ENCODE measurements around the gene CHCHD1.
"Not testable (repeated sequence)": the region's sequence is repeated elsewhere in the genome, so short reads cannot be mapped to it uniquely, and the experiment has no call there.

The CHCHD1 gene

DNA sequence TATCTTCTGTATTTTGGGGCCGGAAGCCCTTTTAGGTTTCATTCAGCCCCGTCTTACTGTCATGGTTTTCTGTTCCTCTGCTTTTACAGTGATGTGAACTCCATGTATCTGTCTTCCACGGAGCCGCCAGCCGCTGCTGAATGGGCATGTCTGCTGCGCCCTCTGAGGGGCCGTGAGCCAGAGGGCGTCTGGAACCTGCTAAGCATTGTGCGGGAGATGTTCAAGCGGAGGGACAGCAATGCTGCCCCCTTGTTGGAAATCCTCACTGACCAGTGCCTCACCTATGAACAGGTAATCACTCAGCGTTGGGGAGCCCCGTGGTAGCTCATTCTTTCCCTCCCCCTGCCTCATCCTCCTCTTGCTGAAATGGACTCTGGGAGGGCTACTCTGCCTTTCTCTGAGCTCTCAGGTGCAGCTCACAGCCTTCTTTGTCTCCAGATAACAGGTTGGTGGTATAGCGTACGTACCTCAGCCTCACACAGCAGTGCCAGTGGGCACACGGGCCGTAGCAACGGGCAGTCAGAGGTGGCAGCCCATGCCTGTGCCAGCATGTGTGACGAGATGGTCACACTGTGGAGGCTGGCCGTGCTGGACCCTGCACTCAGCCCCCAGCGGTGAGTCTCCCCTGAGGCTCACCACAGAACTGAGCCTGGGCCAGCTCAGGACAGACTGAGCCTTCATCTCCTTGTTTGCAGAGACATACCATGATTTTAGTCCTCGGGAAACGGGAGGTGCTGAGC is 9.2 kb downstream of the CHCHD1 start:
- in situ Hi-C loops (cut with MboI; ENCODE audit: low sequenced_read_pairs) = no loop called here

DNA sequence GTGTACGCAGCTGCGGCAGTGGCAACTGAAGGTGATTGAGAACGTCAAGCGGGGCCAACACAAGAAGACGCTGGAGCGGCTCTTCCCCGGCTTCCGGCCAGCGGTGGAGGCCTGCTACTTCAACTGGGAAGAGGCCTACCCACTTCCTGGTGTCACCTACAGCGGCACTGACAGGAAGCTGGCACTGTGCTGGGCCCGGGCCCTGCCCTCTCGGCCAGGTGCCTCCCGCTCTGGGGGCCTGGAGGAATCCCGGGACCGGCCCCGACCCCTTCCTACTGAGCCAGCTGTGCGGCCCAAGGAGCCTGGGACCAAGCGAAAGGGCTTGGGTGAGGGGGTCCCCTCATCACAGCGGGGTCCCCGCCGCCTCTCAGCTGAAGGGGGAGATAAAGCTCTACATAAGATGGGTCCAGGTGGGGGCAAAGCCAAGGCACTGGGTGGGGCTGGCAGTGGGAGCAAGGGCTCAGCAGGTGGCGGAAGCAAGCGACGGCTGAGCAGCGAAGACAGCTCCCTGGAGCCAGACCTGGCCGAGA is 10.1 kb downstream of the CHCHD1 start:
- in situ Hi-C loops (cut with MboI; ENCODE audit: low sequenced_read_pairs) = no loop called here

DNA sequence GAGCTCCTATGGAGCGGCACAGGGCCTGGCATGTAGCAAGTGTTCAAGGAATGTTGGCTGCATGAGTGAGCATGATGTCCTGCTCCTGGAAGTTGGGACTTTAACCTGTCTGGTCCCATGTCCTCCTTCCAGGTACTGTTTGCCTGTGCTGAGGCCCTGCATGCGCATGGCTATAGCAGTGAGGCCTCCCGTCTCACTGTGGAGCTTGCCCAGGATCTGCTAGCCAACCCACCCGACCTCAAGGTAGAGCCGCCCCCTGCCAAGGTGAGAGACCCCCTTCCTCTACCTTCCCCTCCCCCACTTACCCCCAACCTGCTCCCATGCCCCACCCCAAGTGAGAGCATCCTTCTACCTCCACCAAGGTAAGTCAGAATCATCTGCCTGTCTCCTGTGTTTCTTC is 11.6 kb downstream of the CHCHD1 start:
- in situ Hi-C loops (cut with MboI; ENCODE audit: low sequenced_read_pairs) = no loop called here

DNA sequence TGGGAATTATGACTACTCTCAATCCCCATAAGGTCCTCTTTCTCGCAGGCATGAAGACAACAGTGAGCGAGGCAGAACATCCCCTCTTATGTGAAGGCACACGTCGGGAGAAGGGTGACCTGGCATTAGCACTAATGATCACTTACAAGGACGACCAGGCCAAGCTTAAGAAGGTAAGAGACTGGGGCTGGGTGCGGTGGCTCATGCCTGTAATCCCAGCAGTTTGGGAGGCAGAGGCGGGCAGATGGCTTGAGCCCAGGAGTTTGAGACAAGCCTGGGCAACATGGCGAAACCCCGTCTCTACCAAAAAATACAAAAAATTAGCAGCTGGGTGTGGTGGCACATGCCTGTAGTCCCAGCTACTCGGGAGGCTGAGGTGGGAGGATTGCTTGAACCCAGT is 13.6 kb downstream of the CHCHD1 start:
- in situ Hi-C loops (cut with MboI; ENCODE audit: low sequenced_read_pairs) = not testable (repeated sequence)

DNA sequence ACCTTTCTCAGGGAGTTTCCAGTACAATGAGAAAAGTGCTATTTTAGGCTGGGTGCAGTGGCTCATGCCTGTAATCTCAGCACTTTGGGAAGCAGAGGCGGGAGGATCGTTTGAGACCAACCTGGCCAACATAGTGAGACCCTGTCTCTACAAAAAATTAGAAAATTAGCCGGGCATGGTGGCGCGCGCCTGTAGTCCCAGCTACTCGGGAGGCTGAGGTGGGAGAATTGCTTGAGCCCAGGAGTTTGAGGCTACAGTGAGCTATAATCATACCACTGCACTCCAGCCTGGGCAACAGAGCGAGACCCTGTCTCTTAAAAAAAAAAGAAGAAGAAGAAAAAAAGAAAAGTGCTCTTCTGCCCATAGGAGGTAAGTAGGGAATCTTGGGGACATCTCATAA is 14.2 kb downstream of the CHCHD1 start:
- in situ Hi-C loops (cut with MboI; ENCODE audit: low sequenced_read_pairs) = not testable (repeated sequence)

DNA sequence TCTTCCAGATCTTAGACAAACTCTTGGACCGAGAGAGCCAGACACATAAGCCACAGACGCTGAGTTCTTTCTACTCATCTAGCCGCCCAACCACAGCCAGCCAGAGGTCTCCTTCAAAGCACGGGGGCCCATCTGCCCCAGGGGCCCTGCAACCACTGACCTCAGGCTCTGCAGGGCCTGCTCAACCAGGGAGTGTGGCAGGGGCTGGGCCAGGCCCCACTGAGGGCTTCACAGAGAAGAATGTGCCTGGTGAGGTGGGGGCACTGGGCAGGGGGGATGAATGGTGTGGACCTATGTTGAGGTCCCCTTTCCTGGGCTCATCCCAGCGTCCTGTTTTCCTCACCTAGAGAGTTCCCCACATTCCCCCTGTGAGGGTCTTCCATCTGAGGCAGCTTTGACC is 14.9 kb downstream of the CHCHD1 start:
- in situ Hi-C loops (cut with MboI; ENCODE audit: low sequenced_read_pairs) = no loop called here

DNA sequence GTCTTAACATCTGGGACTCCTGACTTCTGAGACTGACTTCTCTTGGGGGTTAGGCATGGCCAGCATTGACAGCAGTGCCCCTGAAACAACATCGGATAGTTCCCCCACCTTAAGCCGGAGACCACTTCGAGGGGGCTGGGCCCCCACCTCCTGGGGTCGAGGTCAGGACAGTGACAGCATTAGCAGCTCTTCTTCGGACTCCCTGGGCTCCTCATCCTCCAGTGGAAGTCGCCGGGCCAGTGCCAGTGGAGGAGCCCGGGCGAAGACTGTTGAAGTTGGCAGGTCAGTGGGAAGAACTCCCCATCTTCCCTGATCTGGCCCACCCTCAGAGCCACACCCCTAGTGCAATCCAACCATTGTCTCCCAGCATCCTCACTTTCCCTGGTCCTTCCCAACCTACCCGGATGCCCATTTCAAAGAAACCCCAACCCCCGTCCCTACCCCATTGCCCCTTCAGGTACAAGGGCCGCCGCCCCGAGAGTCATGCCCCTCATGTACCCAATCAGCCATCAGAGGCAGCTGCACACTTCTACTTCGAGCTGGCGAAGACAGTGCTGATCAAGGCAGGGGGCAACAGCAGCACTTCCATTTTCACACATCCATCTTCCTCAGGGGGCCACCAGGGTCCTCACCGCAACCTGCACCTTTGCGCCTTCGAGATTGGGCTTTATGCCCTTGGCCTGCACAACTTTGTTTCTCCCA is 15.6 kb downstream of the CHCHD1 start:
- in situ Hi-C loops (cut with MboI; ENCODE audit: low sequenced_read_pairs) = no loop called here

DNA sequence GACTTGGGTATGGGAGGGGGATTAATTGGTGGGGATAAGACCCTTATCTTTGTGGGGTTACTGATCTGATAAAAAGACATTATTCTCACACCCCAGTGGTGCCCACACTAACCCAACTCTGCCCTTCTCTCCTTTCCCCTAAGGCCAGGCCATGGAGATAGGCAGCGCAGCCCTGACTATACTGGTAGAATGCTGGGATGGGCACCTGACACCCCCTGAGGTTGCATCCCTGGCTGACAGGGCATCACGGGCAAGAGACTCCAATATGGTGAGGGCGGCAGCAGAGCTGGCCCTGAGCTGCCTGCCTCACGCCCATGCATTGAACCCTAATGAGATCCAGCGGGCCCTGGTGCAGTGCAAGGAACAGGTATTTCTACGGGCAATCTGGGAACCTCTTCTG is 16.2 kb downstream of the CHCHD1 start:
- in situ Hi-C loops (cut with MboI; ENCODE audit: low sequenced_read_pairs) = no loop called here

DNA sequence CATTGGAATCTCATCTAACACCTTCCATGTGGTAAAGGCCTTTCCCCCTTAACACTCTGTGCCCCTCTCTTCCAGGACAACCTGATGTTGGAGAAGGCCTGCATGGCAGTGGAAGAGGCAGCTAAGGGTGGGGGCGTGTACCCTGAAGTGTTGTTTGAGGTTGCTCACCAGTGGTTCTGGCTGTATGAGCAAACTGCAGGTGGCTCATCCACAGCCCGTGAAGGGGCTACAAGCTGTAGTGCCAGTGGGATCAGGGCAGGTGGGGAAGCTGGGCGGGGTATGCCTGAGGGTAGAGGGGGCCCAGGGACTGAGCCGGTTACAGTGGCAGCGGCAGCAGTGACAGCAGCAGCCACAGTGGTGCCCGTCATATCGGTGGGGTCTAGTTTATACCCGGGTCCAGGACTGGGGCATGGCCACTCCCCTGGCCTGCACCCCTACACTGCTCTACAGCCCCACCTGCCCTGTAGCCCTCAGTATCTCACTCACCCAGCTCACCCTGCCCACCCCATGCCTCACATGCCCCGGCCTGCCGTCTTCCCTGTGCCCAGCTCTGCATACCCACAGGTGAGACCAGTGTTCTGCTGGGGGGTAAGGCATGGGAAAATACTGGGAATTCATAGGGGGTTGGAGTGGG is 17.2 kb downstream of the CHCHD1 start:
- in situ Hi-C loops (cut with MboI; ENCODE audit: low sequenced_read_pairs) = no loop called here

DNA sequence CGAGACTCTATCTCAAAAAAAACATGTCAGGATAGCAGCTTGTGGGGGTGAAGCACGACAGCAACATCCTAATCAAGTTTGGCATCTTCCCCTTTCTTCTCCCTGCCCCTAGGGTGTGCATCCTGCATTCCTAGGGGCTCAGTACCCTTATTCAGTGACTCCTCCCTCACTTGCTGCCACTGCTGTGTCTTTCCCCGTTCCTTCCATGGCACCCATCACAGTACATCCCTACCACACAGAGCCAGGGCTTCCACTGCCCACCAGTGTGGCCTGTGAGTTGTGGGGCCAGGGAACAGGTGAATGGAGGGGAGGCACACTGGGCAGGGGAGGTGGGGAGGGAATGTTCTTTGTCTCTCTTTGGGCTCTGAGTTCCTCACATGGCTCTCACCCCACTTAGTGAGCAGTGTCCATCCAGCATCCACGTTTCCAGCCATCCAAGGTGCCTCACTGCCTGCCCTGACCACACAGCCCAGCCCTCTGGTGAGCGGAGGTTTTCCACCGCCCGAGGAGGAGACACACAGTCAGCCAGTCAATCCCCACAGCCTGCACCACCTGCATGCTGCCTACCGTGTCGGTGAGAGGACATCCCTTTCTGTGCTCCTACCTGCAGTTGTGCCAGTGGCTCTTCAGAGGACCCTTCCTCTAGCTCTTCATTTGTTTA is 18.2 kb downstream of the CHCHD1 start:
- in situ Hi-C loops (cut with MboI; ENCODE audit: low sequenced_read_pairs) = no loop called here

DNA sequence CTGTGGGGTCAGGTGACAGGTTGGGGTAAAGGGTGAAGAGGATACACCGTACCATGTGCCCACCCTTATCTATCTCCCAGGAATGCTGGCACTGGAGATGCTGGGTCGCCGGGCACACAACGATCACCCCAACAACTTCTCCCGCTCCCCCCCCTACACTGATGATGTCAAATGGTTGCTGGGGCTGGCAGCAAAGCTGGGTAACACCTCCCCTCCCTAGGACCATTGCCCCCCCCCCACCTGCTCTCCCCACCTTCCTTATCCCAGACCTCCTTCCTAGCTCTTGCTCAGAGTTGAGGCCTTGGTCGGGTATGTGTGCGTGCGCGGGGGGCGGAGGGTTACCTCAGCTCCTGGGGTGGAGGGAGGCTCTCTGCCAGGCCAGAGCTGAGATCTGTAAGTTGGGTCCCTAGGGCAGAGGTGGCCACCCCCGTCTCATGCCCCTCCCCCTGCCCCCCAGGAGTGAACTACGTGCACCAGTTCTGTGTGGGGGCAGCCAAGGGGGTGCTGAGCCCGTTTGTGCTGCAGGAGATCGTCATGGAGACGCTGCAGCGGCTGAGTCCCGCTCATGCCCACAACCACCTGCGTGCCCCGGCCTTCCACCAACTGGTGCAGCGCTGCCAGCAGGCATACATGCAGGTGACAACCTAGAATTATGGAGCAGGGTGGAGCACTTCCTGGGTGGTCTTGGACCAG is 18.9 kb downstream of the CHCHD1 start:
- in situ Hi-C loops (cut with MboI; ENCODE audit: low sequenced_read_pairs) = no loop called here

DNA sequence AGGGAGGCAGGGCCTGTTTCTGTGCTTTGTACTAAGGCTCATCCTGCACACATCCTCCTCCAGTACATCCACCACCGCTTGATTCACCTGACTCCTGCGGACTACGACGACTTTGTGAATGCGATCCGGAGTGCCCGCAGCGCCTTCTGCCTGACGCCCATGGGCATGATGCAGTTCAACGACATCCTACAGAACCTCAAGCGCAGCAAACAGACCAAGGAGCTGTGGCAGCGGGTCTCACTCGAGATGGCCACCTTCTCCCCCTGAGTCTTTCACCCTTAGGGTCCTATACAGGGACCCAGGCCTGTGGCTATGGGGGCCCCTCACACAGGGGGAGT is 19.4 kb downstream of the CHCHD1 start:
- in situ Hi-C loops (cut with MboI; ENCODE audit: low sequenced_read_pairs) = no loop called here

DNA sequence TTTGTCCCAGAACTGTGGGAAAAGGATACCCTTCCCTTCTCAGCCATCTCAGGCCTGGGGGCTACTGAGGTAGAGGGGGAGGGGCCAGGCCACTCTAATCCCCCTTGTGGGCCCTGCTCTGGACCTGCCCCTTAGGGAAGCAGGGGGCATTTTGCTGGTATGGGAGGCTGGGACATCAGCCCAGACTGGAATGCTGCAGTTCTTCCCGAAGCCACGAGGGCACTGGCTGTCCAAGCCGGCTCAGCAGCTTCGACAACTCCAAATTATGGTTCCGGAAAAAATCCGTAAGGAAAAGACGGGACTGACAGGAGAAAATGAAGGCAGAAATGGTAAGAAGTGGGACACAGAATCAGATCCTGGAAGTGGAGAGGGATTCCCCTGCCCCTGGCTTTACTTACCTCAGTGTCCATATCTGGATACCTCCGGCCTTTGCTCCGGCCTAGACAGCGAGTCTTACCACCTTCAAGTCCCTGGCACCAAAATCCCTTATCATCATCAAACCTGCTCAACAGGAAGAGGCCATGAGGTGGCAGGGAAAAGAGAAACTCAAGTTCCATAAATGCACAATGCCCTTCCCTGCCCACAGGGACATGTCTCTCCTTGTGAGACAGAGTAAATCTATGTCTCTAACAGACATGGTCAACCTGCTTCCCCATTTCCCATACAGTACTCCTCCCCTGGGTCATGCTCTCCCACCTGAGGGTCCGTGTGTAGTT is 20.6 kb downstream of the CHCHD1 start:
- in situ Hi-C loops (cut with MboI; ENCODE audit: low sequenced_read_pairs) = no loop called here

DNA sequence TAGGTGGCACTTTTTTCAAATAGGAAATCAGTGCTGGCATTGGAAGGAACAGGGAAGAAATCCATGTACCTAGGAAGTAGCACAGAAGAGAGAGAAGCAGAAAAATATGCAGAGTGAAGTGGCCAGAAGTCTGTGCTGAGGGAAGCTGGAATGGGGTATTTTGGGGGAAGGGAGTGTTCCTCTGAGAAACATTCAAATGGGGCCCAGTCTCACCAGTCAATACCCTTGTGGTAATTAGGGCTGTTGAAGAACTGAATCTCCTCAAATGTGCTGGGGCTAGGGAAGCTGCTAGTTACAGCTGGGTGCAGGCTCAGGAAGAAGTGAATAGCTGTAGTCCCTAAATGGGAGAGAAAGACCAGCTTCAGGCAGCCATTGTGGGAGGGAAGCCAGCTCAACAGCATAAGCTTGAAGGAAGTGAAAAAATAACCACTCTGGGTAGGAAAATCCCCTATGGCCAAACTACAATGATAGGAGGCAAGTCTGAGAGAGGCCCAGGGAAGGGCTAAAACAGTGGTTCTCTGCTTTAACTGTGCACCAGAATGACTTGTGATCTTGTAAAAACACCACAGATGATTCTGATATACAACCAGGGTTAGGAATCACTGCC is 21.9 kb downstream of the CHCHD1 start:
- in situ Hi-C loops (cut with MboI; ENCODE audit: low sequenced_read_pairs) = no loop called here

DNA sequence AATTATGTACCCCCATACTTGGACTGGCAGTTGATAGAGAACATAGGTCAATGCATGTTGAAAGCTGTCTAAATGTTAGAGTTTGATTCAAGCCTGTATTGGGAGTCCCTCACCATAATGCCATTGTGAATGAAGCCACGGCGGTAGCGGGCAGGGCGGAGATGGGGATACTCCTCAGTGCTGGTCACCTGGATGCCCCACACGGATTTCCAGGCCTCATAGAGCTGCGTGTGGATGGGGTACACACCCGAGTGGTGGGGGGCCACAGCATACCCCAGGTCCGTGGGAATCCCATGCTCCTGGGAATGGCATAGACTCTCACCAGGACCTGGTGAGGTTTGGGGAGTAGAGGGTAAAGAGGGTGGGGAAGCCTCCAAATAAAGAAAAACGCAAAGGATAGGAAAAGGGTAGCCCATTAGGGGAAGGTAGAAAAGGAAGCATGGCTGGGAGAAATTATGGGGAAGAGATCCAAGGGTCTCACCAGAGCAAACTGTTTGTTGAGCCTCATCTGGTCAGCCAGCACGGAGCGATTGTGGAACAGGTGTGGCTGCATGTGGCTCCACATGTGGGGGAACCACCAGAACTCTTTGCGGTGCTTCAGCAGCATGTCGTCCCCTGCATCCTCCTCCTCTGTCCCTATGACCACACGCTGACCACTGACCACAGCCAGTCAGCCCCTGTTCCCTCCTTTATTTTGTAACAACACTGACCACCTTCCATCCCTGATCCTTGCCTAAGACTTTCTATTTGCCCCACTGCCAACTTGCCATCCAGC is 24.5 kb downstream of the CHCHD1 start:
- in situ Hi-C loops (cut with MboI; ENCODE audit: low sequenced_read_pairs) = no loop called here

DNA sequence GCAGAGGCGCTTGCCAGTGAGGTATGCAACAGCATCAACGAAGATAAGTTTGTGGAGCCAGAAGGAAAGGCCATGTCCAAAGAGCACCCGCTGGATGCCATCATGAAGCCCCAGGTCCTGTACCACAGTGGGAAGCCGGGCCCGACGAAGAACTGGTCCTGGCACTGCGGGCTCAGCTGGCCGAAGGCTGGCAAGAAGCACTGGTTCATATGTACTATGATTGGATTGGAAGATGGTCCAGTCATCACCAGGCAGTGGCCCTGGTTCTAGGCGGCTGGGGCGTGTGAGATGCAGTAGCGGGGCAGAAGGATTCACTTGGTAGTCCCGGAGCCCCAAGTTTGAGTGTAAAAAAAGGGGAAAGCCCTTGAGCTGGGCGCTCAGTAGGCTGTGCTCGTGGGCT is 25.6 kb downstream of the CHCHD1 start:
- in situ Hi-C loops (cut with MboI; ENCODE audit: low sequenced_read_pairs) = no loop called here

DNA sequence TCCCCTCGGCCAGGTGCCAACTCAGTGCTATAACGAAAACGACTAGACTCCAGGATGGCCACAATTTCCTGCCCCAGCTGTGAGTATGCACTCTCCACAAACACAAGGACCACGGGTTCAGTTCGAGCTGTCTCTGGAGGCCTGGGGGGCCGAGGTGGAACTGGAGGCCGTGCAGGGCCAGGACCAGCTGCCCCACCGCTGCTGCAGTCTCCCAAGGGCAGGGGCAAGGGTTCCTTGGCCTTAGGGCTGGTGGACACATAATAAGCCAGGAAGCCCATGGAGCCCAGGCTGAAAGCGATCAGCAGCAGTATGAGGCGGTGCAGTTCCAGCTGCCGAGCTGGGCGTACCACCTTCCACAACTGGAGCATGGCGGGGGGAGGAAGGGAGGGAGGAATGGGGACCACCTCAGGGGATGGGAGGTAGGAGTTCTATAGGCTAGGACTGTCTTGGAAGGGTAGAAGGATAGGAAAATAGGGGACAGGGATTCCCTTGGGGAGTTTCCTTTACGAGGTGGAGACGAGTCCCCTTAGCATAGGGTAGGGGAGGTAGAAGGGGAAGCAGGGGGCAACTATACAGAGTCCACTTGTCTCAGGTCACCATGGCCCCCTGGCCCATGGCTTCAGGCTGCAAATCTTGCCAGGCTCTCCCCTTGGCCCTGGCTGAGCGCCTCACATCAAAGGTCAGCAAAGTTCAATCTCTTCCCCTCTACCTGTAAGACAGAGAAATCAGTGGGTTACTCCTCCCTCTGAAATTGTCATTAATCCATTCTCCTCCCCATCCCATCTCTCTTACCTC is 26.4 kb downstream of the CHCHD1 start:
- in situ Hi-C loops (cut with MboI; ENCODE audit: low sequenced_read_pairs) = no loop called here

DNA sequence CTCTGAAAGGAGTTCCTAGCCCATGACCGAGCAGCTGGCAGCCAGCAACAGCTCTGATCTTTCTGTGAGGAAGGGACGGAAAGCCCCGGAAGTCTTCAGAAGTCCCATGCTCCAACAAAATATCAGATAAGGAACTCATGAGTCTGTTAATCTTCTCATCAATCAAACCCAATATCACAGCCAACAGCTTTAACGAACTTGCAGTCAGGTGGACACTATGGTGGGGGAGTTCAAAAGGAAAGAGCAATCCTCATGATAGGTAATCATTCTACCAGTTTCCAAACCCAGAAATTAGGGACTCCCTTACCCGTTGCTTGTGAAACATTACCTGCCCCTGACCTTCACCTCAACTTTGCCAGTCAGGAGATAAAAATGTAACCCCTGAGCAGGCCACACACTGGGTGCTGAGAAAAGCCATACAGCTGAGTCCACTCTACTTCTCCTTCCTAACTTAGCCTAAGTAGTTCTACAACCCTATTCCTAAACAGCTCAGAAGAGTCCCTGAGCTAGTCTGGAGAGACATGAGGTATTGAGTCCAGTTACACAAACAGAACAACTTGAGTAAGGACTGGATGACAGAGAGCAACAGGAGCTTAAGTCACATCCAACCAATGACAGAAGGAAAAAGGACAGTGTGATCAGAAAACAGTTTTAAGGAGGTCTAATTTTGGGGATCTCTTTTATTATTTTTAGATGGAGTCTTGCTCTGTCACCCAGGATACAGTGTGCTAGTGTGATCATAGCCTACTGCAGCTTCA is 27.4 kb downstream of the CHCHD1 start:
- in situ Hi-C loops (cut with MboI; ENCODE audit: low sequenced_read_pairs) = no loop called here
